HCT116 (cell line): ENCODE data around the gene PAK1. TPM values are rescaled to one million over a fixed set of nuclear protein-coding genes. Genes with fewer than 3 reads are reported as not detected.

Experiments used
- ATAC-seq: fragments of 200-7000 bp; cut with Tn5 transposase; 2 replicates; pipeline ENCODE4 v1.9.1; 2020; ENCODE audit warnings: mild to moderate bottlenecking, moderate library complexity
- BruUV-seq: library from RNA; stranded (reverse); fragments of 400-500 nt; replicated peaks from 2 replicates; lab custom pipeline; 2021; lab: Mats Ljungman, UMichigan
- CTCF ChIA-PET: fragments of 300-600 bp; sonication (Branson Sonifier 250); formaldehyde crosslinking; loops from one replicate; lab custom pipeline; 2021; ENCODE audit warnings: antibody characterized with exemption; lab: Charles Lee
- POLR2A ChIA-PET: fragments of 300-600, 350-600 bp; sonication (Branson Sonifier 250); formaldehyde crosslinking; loops from one replicate; lab custom pipeline; 2021; ENCODE audit warnings: antibody characterized with exemption; lab: Charles Lee
- RAD21 ChIA-PET, 2 experiments: fragments of 300-600 bp; sonication (Branson Sonifier 250); formaldehyde crosslinking; loops; one replicate each; lab custom pipeline; 2023; ENCODE audit warnings: low total read pairs in 2 of 2; ENCODE audit not compliant: uncharacterized antibody in 2 of 2, unreplicated experiment in 2 of 2, low non-redundant PET in 1 of 2; lab: Charles Lee
- DNase-seq: peaks from one replicate; pipeline ENCODE4 v3.0.0-alpha.2; 2010; ENCODE audit warnings: low read depth, low spot score
- H2AFZ ChIP-seq: fragments of 200-600 bp; shearing (Covaris generic), sonication (generic); 2 replicates; pipeline ENCODE4 v1.6.1; 2017; ENCODE audit warnings: low read depth, mixed run types, mixed read lengths, antibody characterized with exemption, low read length; ENCODE audit not compliant: poor library complexity, severe bottlenecking
- H3K27ac ChIP-seq: 2 replicates; pipeline ENCODE4 v1.5.1; 2012; ENCODE audit warnings: low read depth, low read length
- H3K27me3 ChIP-seq: fragments of 200-600 bp; sonication (generic); 2 replicates; pipeline ENCODE4 v1.6.1; 2016; ENCODE audit warnings: mixed run types, low read length, mixed read lengths; ENCODE audit not compliant: insufficient read depth
- H3K36me3 ChIP-seq, 2 experiments: fragments of 200-500 bp in 1 of 2; fragments of 200-600 bp in 1 of 2; sonication (Bioruptor generic) in 1 of 2; sonication (generic) in 1 of 2; 2 replicates each; pipeline versions ENCODE4 v1.5.1 to v1.6.1; 2014 to 2016; ENCODE audit warnings: low read length in 2 of 2, inconsistent platforms in 1 of 2, mixed read lengths in 1 of 2, mixed run types in 1 of 2; ENCODE audit not compliant: insufficient read depth in 2 of 2, control insufficient read depth in 1 of 2
- H3K4me1 ChIP-seq, 2 experiments: fragments of 200-600 bp in 1 of 2; sonication (generic) in 1 of 2; 2 replicates each; pipeline versions ENCODE4 v1.5.1 to v1.6.1; 2012 to 2017; ENCODE audit warnings: low read length in 2 of 2, inconsistent platforms in 1 of 2, mild to moderate bottlenecking in 1 of 2, mixed read lengths in 1 of 2, mixed run types in 1 of 2, moderate library complexity in 1 of 2; ENCODE audit not compliant: insufficient read depth in 2 of 2, control insufficient read depth in 1 of 2
- H3K4me2 ChIP-seq: fragments of 200-600 bp; sonication (generic); 2 replicates; pipeline ENCODE4 v1.6.1; 2017; ENCODE audit warnings: mixed run types, low read length, mixed read lengths
- H3K4me3 ChIP-seq, 2 experiments: fragments of 200-600 bp in 1 of 2; sonication (generic) in 1 of 2; replicated peaks in 1 of 2; 2 replicates each; pipeline ENCODE4 v1.5.1; 2011 to 2016; ENCODE audit warnings: low read length in 2 of 2, control low read depth in 1 of 2, low read depth in 1 of 2, mild to moderate bottlenecking in 1 of 2, mixed read lengths in 1 of 2, mixed run types in 1 of 2
- H3K79me2 ChIP-seq: fragments of 200-600 bp; sonication (generic); 2 replicates; pipeline ENCODE4 v1.6.1; 2017; ENCODE audit warnings: mild to moderate bottlenecking, mixed run types, low read length, moderate library complexity, mixed read lengths; ENCODE audit not compliant: insufficient read depth
- H3K9ac ChIP-seq: fragments of 200-600 bp; sonication (generic); 2 replicates; pipeline ENCODE4 v1.6.1; 2016; ENCODE audit warnings: low read length, mixed read lengths
- H3K9me2 ChIP-seq: fragments of 200-600 bp; sonication (generic), shearing (Covaris generic); 2 replicates; pipeline ENCODE4 v1.6.1; 2017; ENCODE audit warnings: mixed run types, mild to moderate bottlenecking, moderate library complexity; ENCODE audit not compliant: insufficient read depth
- H3K9me3 ChIP-seq, 2 experiments: fragments of 200-500 bp in 1 of 2; fragments of 200-600 bp in 1 of 2; sonication (Bioruptor generic) in 1 of 2; sonication (generic) in 1 of 2; 2 replicates each; pipeline ENCODE4 v1.6.1; 2014 to 2017; ENCODE audit warnings: low read length in 2 of 2, mixed read lengths in 2 of 2, inconsistent platforms in 1 of 2, low read depth in 1 of 2, mild to moderate bottlenecking in 1 of 2, mixed run types in 1 of 2, moderate library complexity in 1 of 2; ENCODE audit not compliant: control insufficient read depth in 1 of 2, insufficient read depth in 1 of 2
- H4K20me1 ChIP-seq: fragments of 200-600 bp; sonication (generic), shearing (Covaris generic); 2 replicates; pipeline ENCODE4 v1.6.1; 2017; ENCODE audit warnings: mixed run types, mild to moderate bottlenecking, moderate library complexity; ENCODE audit not compliant: insufficient read depth
- CBX3 ChIP-seq: IDR thresholded peaks from 2 replicates; pipeline ENCODE4 v1.6.1; 2012; ENCODE audit warnings: low read depth
- CEBPB ChIP-seq: IDR thresholded peaks from 2 replicates; pipeline ENCODE4 v1.6.1; 2012; ENCODE audit warnings: low read depth
- EGR1 ChIP-seq: IDR thresholded peaks from 2 replicates; pipeline ENCODE4 v1.6.1; 2012; ENCODE audit warnings: low read depth
- ELF1 ChIP-seq: IDR thresholded peaks from 2 replicates; pipeline ENCODE4 v1.6.1; 2012; ENCODE audit warnings: low read depth, borderline replicate concordance
- EZH2 ChIP-seq: fragments of 200-600 bp; sonication (generic); IDR thresholded peaks from 2 replicates; pipeline ENCODE4 v1.6.1; 2017; ENCODE audit warnings: antibody characterized with exemption, mixed run types
- EZH2phosphoT487 ChIP-seq: fragments of 200-600 bp; IDR thresholded peaks from 2 replicates; pipeline ENCODE4 v1.6.1; 2018; ENCODE audit warnings: antibody characterized with exemption, borderline replicate concordance
- FOSL1 ChIP-seq: IDR thresholded peaks from 2 replicates; pipeline ENCODE4 v1.6.1; 2012; ENCODE audit warnings: low read depth
- POLR2A ChIP-seq: IDR thresholded peaks from 2 replicates; pipeline ENCODE4 v1.7.0; 2011; ENCODE audit warnings: borderline replicate concordance; ENCODE audit not compliant: insufficient read depth, insufficient read length; ENCODE audit errors: extremely low read depth
- POLR2AphosphoS5 ChIP-seq: IDR thresholded peaks from 2 replicates; pipeline ENCODE4 v1.6.1; 2011; ENCODE audit warnings: mild to moderate bottlenecking, low read depth, low read length, moderate library complexity
- RAD21 ChIP-seq: IDR thresholded peaks from 2 replicates; pipeline ENCODE4 v1.6.1; 2012; ENCODE audit warnings: low read depth, mild to moderate bottlenecking
- SP1 ChIP-seq: IDR thresholded peaks from 2 replicates; pipeline ENCODE4 v1.6.1; 2012; ENCODE audit warnings: low read depth
- SRF ChIP-seq: IDR thresholded peaks from 2 replicates; pipeline ENCODE4 v1.6.1; 2012; ENCODE audit warnings: low read depth
- TCF7L2 ChIP-seq: IDR thresholded peaks from 2 replicates; pipeline ENCODE4 v1.7.0; 2011; ENCODE audit warnings: borderline replicate concordance, inconsistent platforms; ENCODE audit not compliant: insufficient read depth, insufficient read length; ENCODE audit errors: extremely low read depth
- YY1 ChIP-seq: IDR thresholded peaks from 2 replicates; pipeline ENCODE4 v1.6.1; 2011; ENCODE audit warnings: low read length, low read depth, moderate library complexity, mild to moderate bottlenecking; ENCODE audit not compliant: insufficient replicate concordance; ENCODE audit errors: extremely low read depth
- ZFX ChIP-seq: fragments of 450-650 bp; IDR thresholded peaks from 2 replicates; pipeline ENCODE4 v1.6.1; 2017
- ZNF274 ChIP-seq: fragments of 200-500 bp; sonication (Bioruptor generic); IDR thresholded peaks from 2 replicates; pipeline ENCODE4 v1.6.1; 2014; ENCODE audit warnings: mild to moderate bottlenecking, low read depth, low read length, inconsistent platforms
- intact Hi-C: fragments of 100-400 bp; cut with micrococcal nuclease; formaldehyde crosslinking; loops from 2 replicates; pipeline ENCODE4 v1.10.0; 2022
- total RNA-seq: library from RNA; stranded (reverse); gene quantifications from one replicate; pipeline ENCODE4 v1.2.1, GENCODE V29; 2021; ENCODE audit not compliant: unreplicated experiment
- TF ChIP-seq, protein P1 (sequence below): IDR thresholded peaks from 2 replicates; pipeline ENCODE4 v1.6.1; 2012
- TF ChIP-seq, protein P2 (sequence below): IDR thresholded peaks from 2 replicates; pipeline ENCODE4 v1.6.1; 2012; ENCODE audit warnings: low read depth
- TF ChIP-seq, protein P3 (sequence below): IDR thresholded peaks from 2 replicates; pipeline ENCODE4 v1.6.1; 2012

PAK1 gene
- total RNA-seq, 1 experiment from 2014 or later, result 56.1 TPM

- CTCF ChIA-PET, result no interaction called here
- no peak overlapping the region for H3K4me3 ChIP-seq
- H3K4me2 ChIP-seq, result no peak overlapping the region
- no TSS peak for BruUV-seq
- no peaks in the 10 kb centered on the region for H3K27me3 ChIP-seq
- POLR2A ChIA-PET, result no interaction called here
- DNase-seq (no peak), ATAC-seq (peak; percentile 47)
- H2AFZ ChIP-seq, result no peak overlapping the region
- H3K27ac ChIP-seq, result no peak overlapping the region
- RAD21 ChIA-PET, result no interaction called here
- intact Hi-C loops, result no loop called here
- no peaks in the 10 kb centered on the region for H3K79me2 ChIP-seq
- H3K4me1 ChIP-seq, result peaks cover 3 to 10% of the 10 kb centered on the region in 2 experiments; a peak in 2 of 4 replicates
- H3K9ac ChIP-seq, result no peak overlapping the region
- no peaks in the 10 kb centered on the region for H3K9me3 ChIP-seq
- no peaks in the 10 kb centered on the region for H3K9me2 ChIP-seq
- peaks cover 6 to 7% of the 10 kb centered on the region in 2 experiments; a peak in 1 of 4 replicates for H3K36me3 ChIP-seq
- no peak for TF ChIP-seq CBX3
- TF ChIP-seq, protein P1, sequence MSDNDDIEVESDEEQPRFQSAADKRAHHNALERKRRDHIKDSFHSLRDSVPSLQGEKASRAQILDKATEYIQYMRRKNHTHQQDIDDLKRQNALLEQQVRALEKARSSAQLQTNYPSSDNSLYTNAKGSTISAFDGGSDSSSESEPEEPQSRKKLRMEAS, result no peak
- TF ChIP-seq YY1, result no peak
- TF ChIP-seq, protein P2, sequence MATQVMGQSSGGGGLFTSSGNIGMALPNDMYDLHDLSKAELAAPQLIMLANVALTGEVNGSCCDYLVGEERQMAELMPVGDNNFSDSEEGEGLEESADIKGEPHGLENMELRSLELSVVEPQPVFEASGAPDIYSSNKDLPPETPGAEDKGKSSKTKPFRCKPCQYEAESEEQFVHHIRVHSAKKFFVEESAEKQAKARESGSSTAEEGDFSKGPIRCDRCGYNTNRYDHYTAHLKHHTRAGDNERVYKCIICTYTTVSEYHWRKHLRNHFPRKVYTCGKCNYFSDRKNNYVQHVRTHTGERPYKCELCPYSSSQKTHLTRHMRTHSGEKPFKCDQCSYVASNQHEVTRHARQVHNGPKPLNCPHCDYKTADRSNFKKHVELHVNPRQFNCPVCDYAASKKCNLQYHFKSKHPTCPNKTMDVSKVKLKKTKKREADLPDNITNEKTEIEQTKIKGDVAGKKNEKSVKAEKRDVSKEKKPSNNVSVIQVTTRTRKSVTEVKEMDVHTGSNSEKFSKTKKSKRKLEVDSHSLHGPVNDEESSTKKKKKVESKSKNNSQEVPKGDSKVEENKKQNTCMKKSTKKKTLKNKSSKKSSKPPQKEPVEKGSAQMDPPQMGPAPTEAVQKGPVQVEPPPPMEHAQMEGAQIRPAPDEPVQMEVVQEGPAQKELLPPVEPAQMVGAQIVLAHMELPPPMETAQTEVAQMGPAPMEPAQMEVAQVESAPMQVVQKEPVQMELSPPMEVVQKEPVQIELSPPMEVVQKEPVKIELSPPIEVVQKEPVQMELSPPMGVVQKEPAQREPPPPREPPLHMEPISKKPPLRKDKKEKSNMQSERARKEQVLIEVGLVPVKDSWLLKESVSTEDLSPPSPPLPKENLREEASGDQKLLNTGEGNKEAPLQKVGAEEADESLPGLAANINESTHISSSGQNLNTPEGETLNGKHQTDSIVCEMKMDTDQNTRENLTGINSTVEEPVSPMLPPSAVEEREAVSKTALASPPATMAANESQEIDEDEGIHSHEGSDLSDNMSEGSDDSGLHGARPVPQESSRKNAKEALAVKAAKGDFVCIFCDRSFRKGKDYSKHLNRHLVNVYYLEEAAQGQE, result no peak
- no peak for TF ChIP-seq FOSL1
- TF ChIP-seq SRF, result no peak
- no peak for TF ChIP-seq POLR2AphosphoS5
- no peak for TF ChIP-seq CEBPB
- TF ChIP-seq ELF1, result no peak
- TF ChIP-seq ZNF274, result no peak
- TF ChIP-seq, protein P3, sequence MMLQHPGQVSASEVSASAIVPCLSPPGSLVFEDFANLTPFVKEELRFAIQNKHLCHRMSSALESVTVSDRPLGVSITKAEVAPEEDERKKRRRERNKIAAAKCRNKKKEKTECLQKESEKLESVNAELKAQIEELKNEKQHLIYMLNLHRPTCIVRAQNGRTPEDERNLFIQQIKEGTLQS, result no peak
- no peak for TF ChIP-seq RAD21
- no peak for TF ChIP-seq TCF7L2
- TF ChIP-seq EZH2phosphoT487, result no peak
- TF ChIP-seq POLR2A, result no peak
- TF ChIP-seq EGR1, result no peak
- TF ChIP-seq ZFX, result no peak
- TF ChIP-seq EZH2, result no peak
- TF ChIP-seq SP1, result no peak
- no peaks in the 10 kb centered on the region for H4K20me1 ChIP-seq
These were observed 99.3 kb downstream of the PAK1 start for GRCh38 chr11:77374611-77375031.
